Right lobe of liver (tissue), 5 donors: Measurements from ENCODE around the gene CTXN2. TPM values are rescaled to one million over a fixed set of nuclear protein-coding genes. Genes with fewer than 3 reads are reported as not detected.

ENCODE experiments used
- total RNA-seq, 6 experiments: library from RNA; depleted of rRNA in 2 of 6; stranded (reverse); fragments of >200 nt in 2 of 6; fragmentation: NEBNext Ultra II Directional in 3 of 6; extraction: Animal tissue kit (Norgen Biotek cat#: 25700) in 3 of 6; gene quantifications; one replicate each; pipeline versions ENCODE4 v1.1.0 to v1.2.4, GENCODE V29; 2016 to 2023
- donor health status: DM: no; HTN: no; CAD: no.
- donor health status: DM: no; HTN: no; CAD: no.
- donor health status: DM: no; HTN: yes; CAD: no.
- donor health status: DM: no; HTN: yes; CAD: no.

CTXN2 gene
- total RNA-seq, 6 experiments from 2014 or later: not detected

Other genes with a start within 250 kb of the CTXN2 start
- not detected for gene SLC24A5, start 70.7 kb upstream of the CTXN2 start, total RNA-seq
- under 1 TPM; 0.07 to 0.35 (median 0.31) TPM for gene MYEF2, start 13.4 kb upstream of the CTXN2 start, total RNA-seq
- gene SLC12A1, start 14.6 kb downstream of the CTXN2 start, total RNA-seq: 1 to 10 TPM in 2 of 6 experiments, not detected in 4; 1.2 to 2.1 TPM
- 10 to 100 TPM; 20.6 to 39.6 (median 34.2) TPM for gene DUT, start 139.8 kb downstream of the CTXN2 start, total RNA-seq